Brain pericyte (primary cell): Measurements from ENCODE around the gene CCT5.
"Not testable (repeated sequence)": the region's sequence is repeated elsewhere in the genome, so short reads cannot be mapped to it uniquely, and the experiment has no call there.

ENCODE experiments used
- DNase-seq: peaks from one replicate; pipeline ENCODE4 v3.0.0-alpha.2; 2012; ENCODE audit warnings: low read depth, low spot score

The CCT5 gene

GRCh38 chr5:10246761-10247160, 3.3 kb upstream of the CCT5 start:
- no peak for DNase-seq

GRCh38 chr5:10247217-10247616, 2.9 kb upstream of the CCT5 start:
- not testable (repeated sequence) for DNase-seq

- DNase-seq, result no peak
These were observed 1.5 kb upstream of the CCT5 start for GRCh38 chr5:10248378-10249260.

- DNase-seq, result no peak
These were observed 761 bp downstream of the CCT5 start for GRCh38 chr5:10250806-10251276.

GRCh38 chr5:10251405-10251804, 1.3 kb downstream of the CCT5 start:
- DNase-seq, result no peak

GRCh38 chr5:10253390-10253789, 3.3 kb downstream of the CCT5 start:
- no peak for DNase-seq

GRCh38 chr5:10254686-10255085, 4.6 kb downstream of the CCT5 start:
- no peak for DNase-seq

GRCh38 chr5:10257870-10258269, 7.8 kb downstream of the CCT5 start:
- DNase-seq, result no peak

- no peak for DNase-seq
These were observed 9.8 kb downstream of the CCT5 start for GRCh38 chr5:10259899-10260298.

GRCh38 chr5:10261065-10261464, 11.0 kb downstream of the CCT5 start:
- DNase-seq, result no peak

- DNase-seq, result no peak
These were observed 12.2 kb downstream of the CCT5 start for GRCh38 chr5:10262121-10262774.

- no peak for DNase-seq
These were observed 12.9 kb downstream of the CCT5 start for GRCh38 chr5:10262995-10263394.

- DNase-seq, result no peak
These were observed 14.5 kb downstream of the CCT5 start for GRCh38 chr5:10264604-10265003.

GRCh38 chr5:10265245-10266109, 15.4 kb downstream of the CCT5 start:
- DNase-seq, result no peak

GRCh38 chr5:10266137-10266536, 16.1 kb downstream of the CCT5 start:
- DNase-seq, result no peak

- no peak for DNase-seq
These were observed 16.8 kb downstream of the CCT5 start for GRCh38 chr5:10266839-10267238.

- no peak for DNase-seq
These were observed 18.0 kb downstream of the CCT5 start for GRCh38 chr5:10268100-10268499.

GRCh38 chr5:10272053-10272874, 22.2 kb downstream of the CCT5 start:
- DNase-seq, result no peak

GRCh38 chr5:10272875-10273209, 22.8 kb downstream of the CCT5 start:
- DNase-seq, result not testable (repeated sequence)

- no peak for DNase-seq
These were observed 25.4 kb downstream of the CCT5 start for GRCh38 chr5:10275460-10275859.

- DNase-seq, result no peak
These were observed 25.9 kb downstream of the CCT5 start for GRCh38 chr5:10275991-10276390.
